Epithelial cell of proximal tubule (primary cell): ENCODE results near the gene KLHL28. TPM values are rescaled to one million over a fixed set of nuclear protein-coding genes. Genes with fewer than 3 reads are reported as not detected.

Experiments
- DNase-seq: peaks from one replicate; pipeline ENCODE4 v3.0.0-alpha.2; 2011; ENCODE audit warnings: low read depth
- H3K4me3 ChIP-seq: 2 replicates; pipeline ENCODE4 v1.5.1; 2011; ENCODE audit warnings: low read depth, mild to moderate bottlenecking, low read length
- CTCF ChIP-seq: conservative IDR thresholded peaks from 2 replicates; pipeline ENCODE4 v1.5.1; 2012; ENCODE audit warnings: low read depth, mild to moderate bottlenecking, low read length
- total RNA-seq: library from RNA; depleted of rRNA; stranded (reverse); fragments of >200 nt; gene quantifications from 2 replicates; pipeline ENCODE4 v1.2.3, GENCODE V29; 2015

The KLHL28 gene
- total RNA-seq, 1 donor from 2014 or later, result 5.0 TPM

DNA sequence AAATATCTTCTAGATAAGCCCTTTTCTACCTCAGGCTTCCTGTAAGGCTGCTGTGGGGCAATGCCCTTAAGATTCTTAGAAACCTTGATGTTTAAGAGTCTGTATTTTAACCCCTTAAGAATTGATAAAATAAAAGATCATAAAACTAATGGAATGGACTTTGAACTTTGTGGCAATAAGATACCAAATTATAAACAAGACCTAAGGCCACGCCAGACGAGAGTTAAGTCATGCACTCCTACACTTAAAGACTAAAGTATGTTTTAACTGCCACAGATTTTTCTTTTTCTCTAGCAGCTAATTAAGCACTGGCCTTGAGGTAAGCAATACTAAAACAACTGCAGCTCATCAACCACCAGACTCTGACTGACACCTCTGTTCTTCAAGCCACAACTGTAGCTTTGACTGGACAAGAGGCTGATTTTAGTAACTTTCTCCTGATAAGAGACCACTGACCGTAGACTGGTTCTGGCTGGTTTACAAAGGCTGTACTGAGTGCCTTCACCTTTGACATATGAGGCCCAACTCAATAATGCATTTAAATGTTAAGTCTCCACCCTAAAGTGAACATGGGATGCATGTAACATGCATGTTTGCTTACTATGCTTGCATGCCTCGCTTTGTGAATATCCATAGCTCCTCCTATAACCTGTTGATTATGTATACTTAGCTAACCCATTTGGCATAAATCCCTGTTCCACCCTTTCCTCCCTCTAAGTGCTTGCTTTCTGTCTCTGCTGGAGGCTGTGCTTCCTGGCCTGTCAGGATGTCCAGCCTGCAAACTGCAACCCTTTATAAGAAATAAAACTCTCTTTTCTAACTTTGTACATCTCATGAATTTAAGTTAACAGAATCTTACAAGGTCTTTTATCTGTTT, 71.9 kb downstream of the KLHL28 start:
- H3K4me3 ChIP-seq, result no peak overlapping the region
- no peak for TF ChIP-seq CTCF
- DNase-seq, result no peak

- no peak for DNase-seq
- TF ChIP-seq CTCF, result no peak
- no peak overlapping the region for H3K4me3 ChIP-seq
Observed at GRCh38 chr14:44887596-44887955, 74.2 kb downstream of the KLHL28 start.

DNA sequence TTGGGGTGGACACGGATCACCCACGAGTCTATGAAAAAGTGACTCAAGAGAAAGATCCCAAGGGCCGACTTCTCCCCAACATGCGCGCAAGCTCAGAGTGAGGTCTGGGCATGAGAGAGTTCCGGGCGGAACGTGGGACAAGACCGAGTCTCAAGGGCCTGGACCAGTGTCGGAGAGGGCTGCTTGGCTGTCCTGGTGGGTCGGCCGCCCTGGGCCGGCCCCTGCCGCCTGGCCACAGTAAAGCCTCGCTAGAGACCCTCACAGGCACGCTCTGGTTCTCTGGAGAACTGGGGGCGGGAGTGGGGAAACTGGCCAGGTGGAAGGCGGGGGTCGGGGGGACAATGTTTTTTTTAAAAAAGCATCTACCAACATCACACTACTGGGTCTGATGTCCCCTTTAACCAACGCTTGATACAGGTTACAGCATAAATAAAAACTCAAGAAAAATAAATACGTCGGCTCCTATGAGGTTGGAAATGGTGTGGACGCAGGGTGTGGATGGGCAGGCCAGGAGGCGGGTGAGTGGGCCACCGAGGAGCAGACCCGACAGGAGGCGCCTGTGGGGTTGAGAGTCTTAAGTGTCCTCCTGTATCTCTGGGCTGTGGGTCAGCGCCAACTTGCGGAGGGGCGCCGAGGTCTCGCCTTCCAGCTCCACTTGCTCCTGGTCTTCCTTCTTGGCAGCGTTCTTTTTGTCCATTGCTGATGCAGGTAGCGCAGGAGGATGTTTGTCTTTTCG, 74.7 kb downstream of the KLHL28 start:
- no peak for DNase-seq
- H3K4me3 ChIP-seq, result no peak overlapping the region
- no peak for TF ChIP-seq CTCF

GRCh38 chr14:44880791-44881190, 81.0 kb downstream of the KLHL28 start:
- TF ChIP-seq CTCF, result no peak
- H3K4me3 ChIP-seq, result no peak overlapping the region
- no peak for DNase-seq

Other genes with a start within 250 kb of the KLHL28 start
- gene TOGARAM1, start 243 bp upstream of the KLHL28 start, total RNA-seq, result 4.2 and 4.6 TPM in 2 replicates
- gene PRPF39, start 122.2 kb upstream of the KLHL28 start, total RNA-seq, result 12.7 and 16.4 TPM in 2 replicates
- gene FKBP3, start 172.5 kb upstream of the KLHL28 start, total RNA-seq, result 65.8 and 74.9 TPM in 2 replicates
- gene FANCM, start 174.0 kb upstream of the KLHL28 start, total RNA-seq, result 3.9 and 11.7 TPM in 2 replicates